RPMI8226 (cell line): Measurements from ENCODE around the gene GPR68.
"Not testable (repeated sequence)": the region's sequence is repeated elsewhere in the genome, so short reads cannot be mapped to it uniquely, and the experiment has no call there.

Experiments
- DNase-seq: peaks from one replicate; pipeline ENCODE4 v3.0.0-alpha.2; 2015

The GPR68 gene

GRCh38 chr14:91228112-91229004, 16.1 kb downstream of the GPR68 start:
- DNase-seq: no peak

- no peak for DNase-seq
These were observed 17.3 kb downstream of the GPR68 start for GRCh38 chr14:91227183-91227628.

GRCh38 chr14:91226360-91226759, 18.1 kb downstream of the GPR68 start:
- not testable (repeated sequence) for DNase-seq

GRCh38 chr14:91225025-91225424, 19.5 kb downstream of the GPR68 start:
- no peak for DNase-seq

- no peak for DNase-seq
These were observed 21.3 kb downstream of the GPR68 start for GRCh38 chr14:91223028-91223783.

- no peak for DNase-seq
These were observed 23.2 kb downstream of the GPR68 start for GRCh38 chr14:91221270-91221669.

GRCh38 chr14:91220581-91221000, 23.9 kb downstream of the GPR68 start:
- no peak for DNase-seq

GRCh38 chr14:91219517-91220389, 24.8 kb downstream of the GPR68 start:
- DNase-seq: no peak

GRCh38 chr14:91218014-91218413, 26.5 kb downstream of the GPR68 start:
- no peak for DNase-seq

GRCh38 chr14:91216731-91217226, 27.7 kb downstream of the GPR68 start:
- DNase-seq: no peak

- DNase-seq: no peak
These were observed 29.1 kb downstream of the GPR68 start for GRCh38 chr14:91215381-91215780.

- no peak for DNase-seq
These were observed 30.2 kb downstream of the GPR68 start for GRCh38 chr14:91214306-91214705.

GRCh38 chr14:91211017-91211416, 33.5 kb downstream of the GPR68 start:
- DNase-seq: no peak

GRCh38 chr14:91207008-91207407, 37.5 kb downstream of the GPR68 start:
- DNase-seq: no peak

- DNase-seq: no peak
These were observed 39.0 kb downstream of the GPR68 start for GRCh38 chr14:91205459-91205858.

GRCh38 chr14:91204657-91205056, 39.8 kb downstream of the GPR68 start:
- no peak for DNase-seq

- no peak for DNase-seq
These were observed 42.1 kb downstream of the GPR68 start for GRCh38 chr14:91202234-91202974.

- not testable (repeated sequence) for DNase-seq
These were observed 43.7 kb downstream of the GPR68 start for GRCh38 chr14:91200802-91201201.

- no peak for DNase-seq
These were observed 46.9 kb downstream of the GPR68 start for GRCh38 chr14:91197631-91198030.

GRCh38 chr14:91195881-91196280, 48.6 kb downstream of the GPR68 start:
- no peak for DNase-seq

GRCh38 chr14:91193069-91193468, 51.4 kb downstream of the GPR68 start:
- DNase-seq: no peak

- DNase-seq: no peak
These were observed 53.7 kb downstream of the GPR68 start for GRCh38 chr14:91190853-91191252.
